Tibial nerve (tissue), 4 donors: Measurements from ENCODE around the gene TNFRSF21.

Experiments used
- CTCF ChIP-seq, 5 experiments: fragments of 200-600 bp in 3 of 5; fragments of 450-650 bp in 2 of 5; sonication (generic) in 3 of 5; IDR thresholded peaks; one replicate each; pipeline ENCODE4 v1.5.1; 2016 to 2019; ENCODE audit warnings: antibody characterized with exemption in 5 of 5, mild to moderate bottlenecking in 3 of 5, moderate library complexity in 2 of 5
- EP300 ChIP-seq, 2 donors: sonication (generic); formaldehyde crosslinking; IDR thresholded peaks; one replicate each; pipeline ENCODE4 v1.6.1; 2017; ENCODE audit warnings: antibody characterized with exemption in 2 of 2, mild to moderate bottlenecking in 1 of 2
- POLR2A ChIP-seq, 2 donors: fragments of 450-650 bp; IDR thresholded peaks; one replicate each; pipeline ENCODE4 v1.6.1; 2017; ENCODE audit warnings: antibody characterized with exemption in 2 of 2, mild to moderate bottlenecking in 2 of 2, moderate library complexity in 2 of 2

- TF ChIP-seq CTCF (IDR thresholded peaks at IDR 0.05) (no peak), POLR2A (IDR thresholded peaks at IDR 0.05) (no peak), EP300 (IDR thresholded peaks at IDR 0.05) (peak in 1 of 2 donors; percentile 69)
Measured at GRCh38 chr6:47247227-47247797, 62.4 kb downstream of the TNFRSF21 start.
